Adrenal gland (tissue), 5 donors: ENCODE data around the gene FNBP1L.

Experiments used
- POLR2A ChIP-seq, 2 donors: fragments of 450-650 bp; IDR thresholded peaks; one replicate each; pipeline ENCODE4 v1.6.1; 2017; ENCODE audit warnings: antibody characterized with exemption in 2 of 2, mild to moderate bottlenecking in 2 of 2, moderate library complexity in 1 of 2
- TF ChIP-seq, protein P1 (sequence below), 6 experiments: fragments of 450-650 bp in 4 of 6; fragments of 200-600 bp in 2 of 6; sonication (generic) in 1 of 6; IDR thresholded peaks; 1 replicate in 5 of 6; 2 replicates in 1 of 6; pipeline versions ENCODE4 v1.5.1 to v1.8.0; 2016 to 2021; ENCODE audit warnings: antibody characterized with exemption in 6 of 6, mild to moderate bottlenecking in 2 of 6, moderate library complexity in 1 of 6
- donor health status: DM: no; HTN: no; CAD: no.

DNA sequence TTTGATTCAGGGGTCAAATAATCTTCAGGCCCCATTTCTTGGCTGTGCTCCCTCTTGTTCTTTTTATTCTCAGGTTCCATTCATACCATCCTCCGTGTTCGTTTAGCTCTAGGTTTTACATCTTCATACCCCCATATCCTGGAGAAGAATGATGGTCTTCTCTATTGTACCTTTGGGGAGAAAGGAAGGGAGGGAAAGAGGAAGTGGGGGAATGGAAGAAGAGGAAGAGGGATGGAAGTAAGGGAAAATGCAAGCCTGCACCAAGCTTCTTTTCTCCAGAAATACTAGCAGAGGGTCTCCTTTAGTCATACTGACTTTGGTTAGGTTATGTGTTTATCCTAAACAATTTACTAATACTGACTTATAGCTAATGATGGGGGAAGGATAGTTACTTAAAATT lies 52.4 kb downstream of the FNBP1L start:
- TF ChIP-seq, protein P1, sequence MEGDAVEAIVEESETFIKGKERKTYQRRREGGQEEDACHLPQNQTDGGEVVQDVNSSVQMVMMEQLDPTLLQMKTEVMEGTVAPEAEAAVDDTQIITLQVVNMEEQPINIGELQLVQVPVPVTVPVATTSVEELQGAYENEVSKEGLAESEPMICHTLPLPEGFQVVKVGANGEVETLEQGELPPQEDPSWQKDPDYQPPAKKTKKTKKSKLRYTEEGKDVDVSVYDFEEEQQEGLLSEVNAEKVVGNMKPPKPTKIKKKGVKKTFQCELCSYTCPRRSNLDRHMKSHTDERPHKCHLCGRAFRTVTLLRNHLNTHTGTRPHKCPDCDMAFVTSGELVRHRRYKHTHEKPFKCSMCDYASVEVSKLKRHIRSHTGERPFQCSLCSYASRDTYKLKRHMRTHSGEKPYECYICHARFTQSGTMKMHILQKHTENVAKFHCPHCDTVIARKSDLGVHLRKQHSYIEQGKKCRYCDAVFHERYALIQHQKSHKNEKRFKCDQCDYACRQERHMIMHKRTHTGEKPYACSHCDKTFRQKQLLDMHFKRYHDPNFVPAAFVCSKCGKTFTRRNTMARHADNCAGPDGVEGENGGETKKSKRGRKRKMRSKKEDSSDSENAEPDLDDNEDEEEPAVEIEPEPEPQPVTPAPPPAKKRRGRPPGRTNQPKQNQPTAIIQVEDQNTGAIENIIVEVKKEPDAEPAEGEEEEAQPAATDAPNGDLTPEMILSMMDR (IDR thresholded peaks at IDR 0.05): no peak
- no peak for TF ChIP-seq POLR2A (IDR thresholded peaks at IDR 0.05)
